NCI-H1436 (cell line): ENCODE data around the gene VWF.

Source experiments
- DNase-seq: peaks from one replicate; lab custom pipeline; 2025; lab: John Stamatoyannopoulos, UW

The VWF gene

DNA sequence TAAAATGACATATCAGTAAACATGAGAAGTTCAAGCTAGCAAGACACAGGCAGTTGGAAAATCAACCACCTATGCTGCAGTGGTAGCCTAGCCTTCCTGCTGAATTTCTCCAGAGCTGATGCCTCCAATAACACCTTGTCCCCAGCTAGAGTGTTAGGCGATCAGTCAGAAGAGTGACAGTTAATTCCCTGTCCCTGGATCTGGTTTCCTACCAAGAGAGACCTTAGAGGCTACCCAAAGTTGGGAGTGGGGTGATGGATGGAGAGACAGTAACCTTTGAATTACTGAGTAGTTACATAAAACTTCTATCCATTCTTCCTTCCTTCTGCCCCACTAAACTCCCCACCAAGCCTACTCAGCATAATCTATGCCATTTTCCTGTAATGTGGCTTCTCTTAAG lies 177.5 kb downstream of the VWF start:
- no peak for DNase-seq

GRCh38 chr12:5946388-5946787 lies 178.1 kb downstream of the VWF start:
- no peak for DNase-seq

DNA sequence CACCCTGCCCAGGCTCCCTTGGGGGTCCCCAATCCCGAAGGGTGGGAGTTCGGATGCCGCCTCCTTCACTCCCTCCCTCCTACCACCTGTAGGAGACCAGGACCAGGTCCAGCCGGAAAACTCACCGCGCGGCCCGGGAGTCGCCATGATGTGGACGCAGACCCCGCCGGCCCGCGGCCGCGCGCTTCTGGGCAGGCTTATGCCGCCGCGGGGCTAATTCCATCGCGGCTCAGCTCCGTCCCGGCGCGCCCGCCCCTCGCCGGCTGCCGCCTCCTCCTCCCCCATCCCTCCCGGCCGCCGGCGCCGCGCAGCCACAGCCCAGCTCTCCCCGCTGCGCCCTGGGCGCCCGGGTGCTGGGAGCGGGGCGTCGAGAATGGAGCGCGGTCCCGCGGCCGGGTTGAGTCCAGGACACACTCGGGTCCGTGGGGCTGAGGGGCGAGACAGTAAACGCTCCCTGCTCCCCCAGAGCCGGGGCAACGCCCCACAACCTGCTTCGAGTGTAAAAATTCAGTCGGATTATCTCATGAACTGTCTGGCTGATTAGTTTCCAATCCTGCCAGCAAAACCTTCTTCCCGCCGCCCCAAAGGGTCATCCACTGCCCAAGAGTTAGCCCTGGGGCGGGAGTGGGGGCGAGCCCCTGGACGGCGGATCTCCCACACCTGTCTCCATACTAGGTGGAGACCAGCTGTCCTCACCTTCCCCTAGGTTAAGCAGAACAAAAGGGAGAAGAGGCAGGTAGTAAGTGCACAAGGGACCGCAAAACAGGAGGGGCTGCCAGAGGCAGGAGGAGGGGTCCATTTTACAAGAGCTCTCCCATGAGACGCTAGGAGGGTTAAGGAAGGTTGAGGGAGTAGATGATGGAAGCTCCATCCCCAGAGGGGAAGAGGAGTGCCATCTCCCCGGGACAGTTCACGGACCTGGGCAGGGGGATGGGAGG lies 179.1 kb downstream of the VWF start, which contains the start of gene ANO2:
Gene ANO2, minus strand, starts transcription at position 189 of the 938 bp plus-strand sequence. Its CDS starts 42 bp downstream, at position 147.
- no peak for DNase-seq

DNA sequence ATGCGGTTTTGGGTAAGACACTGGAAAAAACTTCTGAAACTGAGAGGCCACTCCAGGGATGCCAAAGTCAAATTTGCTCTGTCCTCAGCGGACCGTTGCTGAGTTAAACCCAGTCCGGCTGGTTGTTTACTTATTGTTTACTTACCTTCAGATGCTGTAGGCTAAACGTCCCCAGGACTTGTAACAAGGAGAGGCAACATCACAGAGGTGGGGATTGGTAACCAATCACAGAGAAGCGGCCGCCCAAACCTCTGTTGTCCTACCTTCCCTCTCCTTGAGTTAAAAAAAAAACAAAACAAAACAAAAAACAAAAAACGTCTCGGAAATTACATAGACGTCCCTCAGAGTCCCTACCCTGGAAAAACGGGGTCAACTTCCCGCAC lies 179.8 kb downstream of the VWF start:
- DNase-seq = no peak

DNA sequence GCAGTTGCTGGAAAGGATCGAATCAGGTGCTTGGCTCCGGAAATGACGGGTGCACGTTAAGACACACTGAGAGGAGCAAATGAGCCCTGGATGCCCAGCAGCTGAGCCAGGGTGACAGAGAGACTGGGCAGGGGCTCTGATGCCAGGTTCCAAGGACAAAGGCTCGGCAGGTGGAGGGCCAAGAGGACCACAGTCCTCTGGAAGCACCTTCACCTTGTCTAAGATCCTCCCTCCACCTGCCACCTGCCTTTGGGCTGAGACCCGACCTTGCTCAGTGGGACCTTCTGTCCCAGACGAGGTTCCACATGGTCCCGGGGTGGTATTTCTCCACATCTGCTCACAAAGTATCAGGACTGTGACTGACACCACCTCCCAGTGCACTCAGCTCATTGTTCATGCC lies 180.4 kb downstream of the VWF start:
- DNase-seq = no peak

- DNase-seq = no peak
These were observed 182.6 kb downstream of the VWF start for GRCh38 chr12:5941907-5942306.

DNA sequence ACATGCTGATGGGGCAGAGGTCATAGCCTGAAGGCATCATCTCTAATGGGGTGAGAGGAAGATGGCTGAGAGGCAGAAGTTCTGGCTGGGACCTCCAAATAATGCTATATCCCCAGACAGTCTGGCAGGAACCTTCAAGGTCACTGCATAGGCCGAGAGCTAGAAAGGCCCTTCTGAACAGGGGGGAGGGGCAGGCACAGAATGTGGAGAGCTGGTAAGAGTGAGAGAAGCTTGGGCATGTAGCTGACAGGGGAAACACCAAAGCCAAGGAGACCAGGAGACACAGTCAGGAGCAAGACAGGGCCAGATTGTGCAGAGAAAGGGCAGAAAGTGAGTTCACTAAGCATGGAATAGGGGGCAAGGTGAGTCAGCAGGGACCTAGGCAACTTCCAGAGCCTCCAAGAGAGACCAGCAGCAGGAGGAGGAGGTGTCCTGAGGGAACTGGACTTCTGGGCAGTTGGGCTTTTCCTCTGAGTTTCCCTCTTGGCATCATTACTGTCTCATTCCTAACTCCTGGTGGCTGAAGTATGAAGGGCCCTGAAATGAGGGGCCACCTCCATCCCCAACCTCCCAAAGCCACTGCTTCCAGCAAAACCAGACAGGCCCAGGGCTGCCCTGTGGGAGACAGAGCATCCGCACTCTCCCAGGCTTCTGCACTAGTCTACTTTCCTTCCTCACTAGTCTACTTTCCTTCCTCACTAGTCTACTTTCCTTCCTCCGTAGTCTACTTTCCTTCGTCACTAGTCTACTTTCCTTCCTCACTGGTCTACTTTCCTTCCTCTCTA lies 196.5 kb downstream of the VWF start:
- DNase-seq = no peak

- DNase-seq = no peak
These were observed 198.8 kb downstream of the VWF start for GRCh38 chr12:5925646-5926045.

GRCh38 chr12:5924342-5924741 lies 200.1 kb downstream of the VWF start:
- no peak for DNase-seq

GRCh38 chr12:5923751-5924150 lies 200.7 kb downstream of the VWF start:
- no peak for DNase-seq

DNA sequence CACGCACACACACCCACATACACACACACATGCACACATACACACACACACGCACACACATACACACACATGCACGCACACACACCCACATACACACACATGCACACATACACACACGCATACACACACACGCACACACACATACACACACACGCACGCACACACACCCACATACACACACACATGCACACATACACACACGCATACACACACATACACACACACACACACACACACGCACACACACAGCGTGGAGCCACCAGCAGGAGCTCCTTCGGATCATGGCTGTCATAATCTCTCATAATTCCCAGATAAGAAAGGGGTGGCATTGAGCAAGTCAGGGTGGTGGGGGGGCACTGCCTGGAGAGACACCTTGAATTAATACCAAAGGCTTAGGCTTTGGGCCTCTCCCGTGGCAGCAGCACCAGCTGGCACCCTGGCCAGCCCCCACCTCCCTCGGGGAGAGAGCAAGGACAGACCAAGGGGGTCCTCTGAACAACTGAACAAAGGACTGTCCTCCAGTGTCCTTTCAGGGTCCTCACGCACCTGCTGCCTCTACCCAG lies 201.3 kb downstream of the VWF start:
- no peak for DNase-seq

DNA sequence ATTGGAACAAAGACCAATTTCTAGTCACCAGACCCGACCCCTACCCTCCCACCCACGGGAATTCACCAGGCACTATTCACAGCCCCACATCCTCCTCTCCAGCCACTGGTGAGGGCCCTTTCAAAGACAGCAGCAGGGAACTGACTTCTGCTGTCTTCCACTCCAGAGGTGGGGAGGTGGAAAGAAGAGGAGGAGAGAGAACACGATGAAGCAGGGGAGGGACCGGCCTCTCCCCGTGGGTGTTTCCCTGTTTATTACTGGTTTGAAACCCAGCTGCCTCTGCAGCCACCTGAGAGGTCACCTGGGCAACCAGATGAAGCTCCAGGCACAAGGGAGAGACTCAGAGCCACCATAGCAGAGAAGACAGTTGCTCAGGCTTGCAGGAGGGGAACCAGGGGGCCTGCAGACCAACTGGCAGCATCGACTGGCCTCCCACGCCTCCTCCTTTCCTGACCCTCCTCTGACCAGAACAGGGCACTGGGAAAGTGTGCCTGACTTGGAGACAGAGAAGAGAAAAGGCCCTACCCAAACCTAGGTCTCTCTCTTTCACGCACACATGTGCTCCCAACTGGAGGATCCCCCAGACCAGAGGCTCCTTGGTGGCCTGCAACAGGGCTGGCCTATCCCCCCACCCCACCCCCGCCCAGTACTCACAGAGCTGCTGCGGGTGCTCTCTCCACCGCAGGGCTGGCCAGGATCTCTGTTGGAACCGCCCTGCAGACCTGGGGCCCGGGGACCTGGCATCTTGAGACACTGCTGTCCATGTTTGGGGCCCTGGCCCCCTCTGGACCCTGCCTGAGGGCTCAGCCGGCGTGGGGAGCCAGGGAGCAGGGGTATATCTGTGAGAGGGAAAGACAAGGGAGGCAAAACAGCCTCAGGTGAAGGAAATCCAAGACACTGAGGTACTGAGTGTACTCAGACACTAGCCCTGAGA lies 202.2 kb downstream of the VWF start:
- no peak for DNase-seq

GRCh38 chr12:5921027-5921909 lies 203.2 kb downstream of the VWF start:
- DNase-seq = no peak

GRCh38 chr12:5916785-5917290 lies 207.6 kb downstream of the VWF start:
- DNase-seq = no peak

- no peak for DNase-seq
These were observed 209.0 kb downstream of the VWF start for GRCh38 chr12:5915511-5915910.

- no peak for DNase-seq
These were observed 209.9 kb downstream of the VWF start for GRCh38 chr12:5914387-5915149.

DNA sequence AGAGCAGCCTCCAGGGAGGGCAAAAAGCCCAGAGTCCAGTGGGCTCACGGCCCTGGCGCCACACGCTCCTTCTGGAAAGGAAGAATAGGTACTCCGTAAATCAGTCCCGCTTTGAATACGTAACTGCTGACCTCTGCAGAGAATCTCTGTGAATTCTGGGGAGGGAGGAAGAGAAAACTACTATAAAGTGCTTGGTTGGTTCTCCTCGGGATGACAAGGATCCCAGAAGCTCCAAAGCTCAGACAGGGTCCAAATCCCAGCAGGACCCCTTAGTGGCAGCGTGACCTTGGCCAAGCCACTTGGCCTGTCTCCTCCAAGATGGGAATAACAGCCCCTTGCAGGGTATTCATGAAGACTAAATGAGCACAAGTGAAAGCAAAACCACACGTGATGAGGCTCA lies 211.1 kb downstream of the VWF start:
- no peak for DNase-seq

- no peak for DNase-seq
These were observed 211.8 kb downstream of the VWF start for GRCh38 chr12:5912437-5913334.

DNA sequence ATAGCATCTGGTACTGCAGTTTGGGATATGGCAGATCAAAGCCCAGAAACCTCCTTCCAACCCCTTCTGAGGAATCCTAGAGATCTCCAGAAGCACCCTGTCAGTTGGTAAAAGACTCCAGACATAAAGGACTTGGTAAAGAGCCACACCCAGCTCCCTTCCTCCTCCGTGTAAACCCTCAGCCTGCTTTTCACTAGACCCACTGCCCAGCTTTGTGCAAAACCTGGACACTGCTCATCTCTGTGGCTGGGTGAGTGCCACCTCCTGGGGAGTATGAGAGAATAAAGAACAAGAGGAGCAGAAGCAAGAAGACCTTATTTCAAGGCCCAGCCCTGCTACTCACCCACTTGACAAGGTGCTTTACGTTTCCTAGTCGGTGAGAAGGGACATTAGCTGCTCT lies 212.5 kb downstream of the VWF start:
- no peak for DNase-seq
